Measurements from ENCODE around the gene FARS2. TPM values are rescaled to one million over a fixed set of nuclear protein-coding genes. Genes with fewer than 3 reads are reported as not detected.

The FARS2 gene
- total and polyA plus RNA-seq, 2 donors (not counting 3 experiments of a cell fraction or from before 2014, with no cell fraction given) = 20.2 to 20.5 TPM

- Histone ChIP-seq H3K4me3 (replicated peaks in 1 of 3; ENCODE audit: insufficient read depth in 1 of 3, low read depth in 1 of 3, low read length in 3 of 3) (no peak overlapping the region), H3K27ac (ENCODE audit: insufficient read depth, low read depth, low read length) (no peak overlapping the region), H3K36me3 (ENCODE audit: control insufficient read depth in 2 of 2, extremely low read depth in 1 of 2, insufficient read depth in 2 of 2, low read length in 2 of 2) (no peaks in the 10 kb centered on the region), H3K4me2 (ENCODE audit: insufficient read depth, low read length) (no peak overlapping the region), H3K4me1 (ENCODE audit: control insufficient read depth, extremely low read depth, insufficient read depth, low read length) (no peaks in the 10 kb centered on the region), H3K79me2 (ENCODE audit: control insufficient read depth, insufficient read depth, low read length) (no peaks in the 10 kb centered on the region), H3K9me3 (replicated peaks; ENCODE audit: control insufficient read depth, insufficient read depth, low read length) (no peaks in the 10 kb centered on the region), H3K27me3 (ENCODE audit: control insufficient read depth in 2 of 2, insufficient read depth in 2 of 2, low read length in 2 of 2) (no peaks in the 10 kb centered on the region), H3K9me1 (replicated peaks; ENCODE audit: control insufficient read depth, extremely low read depth, insufficient read depth, low read length) (no peaks in the 10 kb centered on the region), H3K9ac (replicated peaks; ENCODE audit: extremely low read depth, insufficient read depth, low read length) (no peak overlapping the region), H4K20me1 (replicated peaks; ENCODE audit: control insufficient read depth, extremely low read depth, insufficient read depth, low read length) (no peaks in the 10 kb centered on the region), H2AFZ (ENCODE audit: low read depth, low read length) (no peak overlapping the region)
- TF ChIP-seq JUN (IDR thresholded peaks at IDR 0.05; ENCODE audit: borderline replicate concordance, insufficient read depth, insufficient read length, low read depth) (no peak), GATA2 (IDR thresholded peaks at IDR 0.05; ENCODE audit: insufficient read depth, insufficient read length, low read depth, low read length) (no peak), MYC (IDR thresholded peaks at IDR 0.05; ENCODE audit: low read depth, low read length) (no peak), POLR2AphosphoS5 (IDR thresholded peaks at IDR 0.05; ENCODE audit: insufficient read depth, low read depth, low read length) (no peak), FOS (IDR thresholded peaks at IDR 0.05; ENCODE audit: borderline replicate concordance, insufficient read depth, low read length) (no peak), EZH2 (IDR thresholded peaks at IDR 0.05; ENCODE audit: borderline replicate concordance, low read depth, low read length, severe bottlenecking) (no peak), POLR2A (IDR thresholded peaks at IDR 0.05; ENCODE audit: low read depth, low read length) (no peak)
- TF ChIP-seq, protein P1, sequence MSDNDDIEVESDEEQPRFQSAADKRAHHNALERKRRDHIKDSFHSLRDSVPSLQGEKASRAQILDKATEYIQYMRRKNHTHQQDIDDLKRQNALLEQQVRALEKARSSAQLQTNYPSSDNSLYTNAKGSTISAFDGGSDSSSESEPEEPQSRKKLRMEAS (IDR thresholded peaks at IDR 0.05; ENCODE audit: insufficient read depth, insufficient read length) = no peak
- TF ChIP-seq, protein P2, sequence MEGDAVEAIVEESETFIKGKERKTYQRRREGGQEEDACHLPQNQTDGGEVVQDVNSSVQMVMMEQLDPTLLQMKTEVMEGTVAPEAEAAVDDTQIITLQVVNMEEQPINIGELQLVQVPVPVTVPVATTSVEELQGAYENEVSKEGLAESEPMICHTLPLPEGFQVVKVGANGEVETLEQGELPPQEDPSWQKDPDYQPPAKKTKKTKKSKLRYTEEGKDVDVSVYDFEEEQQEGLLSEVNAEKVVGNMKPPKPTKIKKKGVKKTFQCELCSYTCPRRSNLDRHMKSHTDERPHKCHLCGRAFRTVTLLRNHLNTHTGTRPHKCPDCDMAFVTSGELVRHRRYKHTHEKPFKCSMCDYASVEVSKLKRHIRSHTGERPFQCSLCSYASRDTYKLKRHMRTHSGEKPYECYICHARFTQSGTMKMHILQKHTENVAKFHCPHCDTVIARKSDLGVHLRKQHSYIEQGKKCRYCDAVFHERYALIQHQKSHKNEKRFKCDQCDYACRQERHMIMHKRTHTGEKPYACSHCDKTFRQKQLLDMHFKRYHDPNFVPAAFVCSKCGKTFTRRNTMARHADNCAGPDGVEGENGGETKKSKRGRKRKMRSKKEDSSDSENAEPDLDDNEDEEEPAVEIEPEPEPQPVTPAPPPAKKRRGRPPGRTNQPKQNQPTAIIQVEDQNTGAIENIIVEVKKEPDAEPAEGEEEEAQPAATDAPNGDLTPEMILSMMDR (IDR thresholded peaks at IDR 0.05; ENCODE audit: extremely low read depth in 1 of 2, insufficient read depth in 1 of 2, low read depth in 1 of 2, low read length in 2 of 2) = no peak
- FAIRE-seq (no peak), DNase-seq (ENCODE audit: low read depth, low spot score) (no peak)
- intact Hi-C loops (cut with micrococcal nuclease) (no loop called here), dilution Hi-C loops (cut with MboI; ENCODE audit: extremely low pct_ligation_motif_present, low sequenced_read_pairs) (no loop called here)
- no TSS peak for BruUV-seq (replicated peaks)
- ChIA-PET CTCF (no interaction called here), POLR2A (no interaction called here)
These were observed 457.1 kb downstream of the FARS2 start for GRCh38 chr6:5718231-5718947.
